DMS153 (cell line): ENCODE results near the gene LSM14B.
A peak's percentile ranks its signal among the peaks of the same experiment; 100 is the strongest.

Experiments
- DNase-seq: peaks from one replicate; lab custom pipeline; 2025; lab: John Stamatoyannopoulos, UW

Gene LSM14B

GRCh38 chr20:62163986-62164762 is 41.9 kb downstream of the LSM14B start:
- no peak for DNase-seq

- no peak for DNase-seq
Observed at GRCh38 chr20:62164879-62165761, 42.8 kb downstream of the LSM14B start.

GRCh38 chr20:62165762-62166399 is 43.6 kb downstream of the LSM14B start:
- DNase-seq: no peak

GRCh38 chr20:62167474-62167873 is 45.2 kb downstream of the LSM14B start:
- DNase-seq: no peak

- no peak for DNase-seq
Observed at GRCh38 chr20:62168061-62168460, 45.8 kb downstream of the LSM14B start.

- DNase-seq: no peak
Observed at GRCh38 chr20:62168890-62169435, 46.7 kb downstream of the LSM14B start.

GRCh38 chr20:62170536-62170935 is 48.3 kb downstream of the LSM14B start:
- DNase-seq: no peak

- DNase-seq: no peak
Observed at GRCh38 chr20:62171245-62171644, 49.0 kb downstream of the LSM14B start.

- DNase-seq: no peak
Observed at GRCh38 chr20:62172666-62173065, 50.4 kb downstream of the LSM14B start.

GRCh38 chr20:62174021-62174804 is 51.9 kb downstream of the LSM14B start:
- DNase-seq: no peak

GRCh38 chr20:62174870-62175624 is 52.8 kb downstream of the LSM14B start:
- DNase-seq: no peak

- no peak for DNase-seq
Observed at GRCh38 chr20:62175711-62176110, 53.4 kb downstream of the LSM14B start.

- no peak for DNase-seq
Observed at GRCh38 chr20:62176866-62177265, 54.6 kb downstream of the LSM14B start.

GRCh38 chr20:62177307-62177706 is 55.0 kb downstream of the LSM14B start:
- no peak for DNase-seq

GRCh38 chr20:62178316-62179161 is 56.3 kb downstream of the LSM14B start:
- no peak for DNase-seq

GRCh38 chr20:62179162-62179504 is 56.9 kb downstream of the LSM14B start:
- DNase-seq: no peak

- no peak for DNase-seq
Observed at GRCh38 chr20:62181808-62182207, 59.5 kb downstream of the LSM14B start.

GRCh38 chr20:62182469-62183425 is 60.5 kb downstream of the LSM14B start, which contains the start of gene MTG2:
Gene MTG2 (plus strand): TSS chr20:62183028. CDS start chr20:62193421, 10,393 bp downstream.
- peak; percentile 88 for DNase-seq
